DND-41 (cell line): Measurements from ENCODE around the gene CIZ1.

Experiments used
- CTCF ChIP-seq: IDR thresholded peaks from 2 replicates; pipeline ENCODE4 v1.5.1; 2012; ENCODE audit warnings: borderline replicate concordance, low read length, moderate library complexity, mild to moderate bottlenecking; ENCODE audit not compliant: poor library complexity, severe bottlenecking; ENCODE audit errors: extremely low read depth
- EZH2 ChIP-seq: IDR thresholded peaks from 3 replicates; pipeline ENCODE4 v1.6.1; 2012; ENCODE audit warnings: borderline replicate concordance, low read depth, mild to moderate bottlenecking, moderate library complexity, low read length, inconsistent platforms; ENCODE audit not compliant: severe bottlenecking

DNA sequence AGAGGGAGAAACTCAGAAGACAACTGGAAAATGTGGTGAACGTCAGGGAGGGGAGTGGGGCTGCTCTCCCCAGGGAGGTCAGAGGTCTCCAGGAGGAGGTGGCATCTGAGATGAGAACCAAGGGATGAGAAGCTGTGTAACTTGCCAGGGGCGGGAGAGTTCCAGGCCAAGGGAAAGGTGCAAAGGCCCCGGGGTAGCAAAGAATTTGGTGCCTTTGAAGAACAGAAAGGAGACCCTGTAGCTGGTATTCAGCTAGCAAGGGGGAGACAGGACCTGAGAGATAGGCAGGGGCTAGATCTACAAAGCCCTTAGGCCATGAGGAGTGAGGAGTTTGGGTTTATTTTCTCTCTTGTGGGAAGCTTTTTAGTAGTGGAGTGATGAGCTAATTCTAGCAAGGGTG, 15.1 kb upstream of the CIZ1 start:
- no peak for TF ChIP-seq CTCF
- no peak for TF ChIP-seq EZH2
